Cardiac fibroblast (primary cell): ENCODE data around the gene RPAP2.
"Not testable (repeated sequence)": the region's sequence is repeated elsewhere in the genome, so short reads cannot be mapped to it uniquely, and the experiment has no call there.

Experiments used
- DNase-seq, 2 donors: peaks; one replicate each; pipeline versions ENCODE4 v3.0.0 to v3.0.0-alpha.2; 2010; ENCODE audit warnings: low read depth in 2 of 2
- H3K4me3 ChIP-seq, 2 donors: replicated peaks in 1 of 2; 1 replicate in 1 of 2; 2 replicates in 1 of 2; pipeline ENCODE4 v1.5.1; 2011; ENCODE audit warnings: low read depth in 2 of 2, low read length in 2 of 2, mild to moderate bottlenecking in 2 of 2, moderate library complexity in 1 of 2
- CTCF ChIP-seq: IDR thresholded peaks from one replicate; pipeline ENCODE4 v1.5.1; 2011; ENCODE audit warnings: low read depth, mild to moderate bottlenecking, low read length, inconsistent platforms

RPAP2 gene

GRCh38 chr1:92424381-92424780, 125.5 kb downstream of the RPAP2 start:
- DNase-seq, result no peak
- H3K4me3 ChIP-seq, result no peak overlapping the region
- TF ChIP-seq CTCF, result no peak

GRCh38 chr1:92425617-92426016, 126.8 kb downstream of the RPAP2 start:
- H3K4me3 ChIP-seq, result no peak overlapping the region
- DNase-seq, result no peak
- no peak for TF ChIP-seq CTCF

GRCh38 chr1:92430030-92430429, 131.2 kb downstream of the RPAP2 start:
- no peak for TF ChIP-seq CTCF
- no peak overlapping the region for H3K4me3 ChIP-seq
- DNase-seq, result no peak

GRCh38 chr1:92434572-92434971, 135.7 kb downstream of the RPAP2 start:
- DNase-seq, H3K4me3 ChIP-seq: not testable (repeated sequence)

GRCh38 chr1:92439291-92439690, 140.4 kb downstream of the RPAP2 start:
- TF ChIP-seq CTCF, result no peak
- no peak overlapping the region for H3K4me3 ChIP-seq
- no peak for DNase-seq

GRCh38 chr1:92441316-92441696, 142.4 kb downstream of the RPAP2 start:
- H3K4me3 ChIP-seq, result no peak overlapping the region
- TF ChIP-seq CTCF, result no peak
- DNase-seq, result no peak

GRCh38 chr1:92441697-92442342, 143.0 kb downstream of the RPAP2 start:
- no peak overlapping the region for H3K4me3 ChIP-seq
- no peak for TF ChIP-seq CTCF
- no peak for DNase-seq
